Kidney (tissue), 14 donors: ENCODE measurements around the gene ADAMTS17. TPM values are rescaled to one million over a fixed set of nuclear protein-coding genes. Genes with fewer than 3 reads are reported as not detected.

Experiments used
- DNase-seq, 5 donors: peaks; one replicate each; pipeline ENCODE4 v3.0.0-alpha.2; 2013 to 2020
- FAIRE-seq: peaks from 2 replicates; lab custom pipeline; 2012; peaks lifted over from hg19 to GRCh38; lab: Jason Lieb, UNC
- H3K27ac ChIP-seq, 2 donors: one replicate each; pipeline ENCODE4 v1.7.0; 2013; ENCODE audit warnings: low read depth in 2 of 2, low read length in 2 of 2, inconsistent platforms in 1 of 2
- H3K27me3 ChIP-seq: one replicate; pipeline ENCODE4 v1.7.1; 2013; ENCODE audit warnings: low read length, inconsistent platforms; ENCODE audit not compliant: control insufficient read depth, insufficient read depth
- H3K36me3 ChIP-seq, 3 donors: one replicate each; pipeline versions ENCODE4 v1.7.0 to v1.7.1; 2013; ENCODE audit warnings: low read length in 3 of 3, control low read depth in 1 of 3, inconsistent platforms in 1 of 3; ENCODE audit not compliant: insufficient read depth in 3 of 3, control insufficient read depth in 2 of 3
- H3K4me1 ChIP-seq, 3 donors: one replicate each; pipeline versions ENCODE4 v1.7.0 to v1.7.1; 2013; ENCODE audit warnings: low read length in 3 of 3, inconsistent platforms in 1 of 3, low read depth in 1 of 3; ENCODE audit not compliant: control insufficient read depth in 2 of 3, insufficient read depth in 2 of 3
- H3K4me3 ChIP-seq, 3 donors: one replicate each; pipeline versions ENCODE4 v1.7.0 to v1.8.1; 2013; ENCODE audit warnings: low read length in 3 of 3, control low read depth in 1 of 3, inconsistent platforms in 1 of 3
- H3K9ac ChIP-seq, 3 donors: one replicate each; pipeline versions ENCODE4 v1.7.0 to v1.7.1; 2013; ENCODE audit warnings: low read length in 3 of 3, control low read depth in 1 of 3, inconsistent platforms in 1 of 3
- H3K9me3 ChIP-seq, 3 donors: one replicate each; pipeline versions ENCODE4 v1.7.0 to v1.7.1; 2013; ENCODE audit warnings: low read length in 3 of 3, control low read depth in 1 of 3, inconsistent platforms in 1 of 3; ENCODE audit not compliant: control insufficient read depth in 2 of 3, insufficient read depth in 1 of 3
- CTCF ChIP-seq: IDR thresholded peaks from 3 replicates; pipeline ENCODE4 v1.5.1; 2012; ENCODE audit warnings: mild to moderate bottlenecking, moderate library complexity, borderline replicate concordance; ENCODE audit not compliant: insufficient read depth; ENCODE audit errors: extremely low read depth
- intact Hi-C: fragments of 100-400 bp; cut with DNase I; formaldehyde crosslinking; loops from one replicate; pipeline ENCODE4 v1.11.1; 2022
- polyA plus RNA-seq: library from polyadenylated mRNA; stranded (reverse); fragments of 350-450 nt; fragmentation: Illumina TruSeq; extraction: RNeasy Lipid Tissue Mini Kit (QIAGEN cat#74804); gene quantifications from one replicate; pipeline ENCODE4 v1.2.3, GENCODE V29; 2014; ENCODE audit warnings: low read depth, low replicate concordance; ENCODE audit not compliant: insufficient read depth
- total RNA-seq: library from RNA; stranded (reverse); fragmentation: NEBNext Ultra II Directional; extraction: Animal tissue kit (Norgen Biotek cat#: 25700); gene quantifications from one replicate; pipeline ENCODE4 v1.2.1, GENCODE V29; 2021
- donor health status: control.
- donor health status: control.
- donor health status: control.
- donor health status: control.
- donor health status: control.
- donor health status: DM: yes; HTN: yes; CAD: no.
- donor health status: Normal renal cell carcinoma (clear cell type).

Gene ADAMTS17
- total and polyA plus RNA-seq, 2 donors from 2014 or later, result 1.7 to 2.2 TPM

GRCh38 chr15:100215031-100215842, 126.5 kb downstream of the ADAMTS17 start:
- Histone ChIP-seq H3K9ac (no peak overlapping the region), H3K27ac (peak overlapping the region; percentile 23 to 59), H3K9me3 (no peaks in the 10 kb centered on the region), H3K4me1 (peaks cover 0 to 26% (median 20%) of the 10 kb centered on the region in 3 donors), H3K36me3 (no peaks in the 10 kb centered on the region), H3K27me3 (no peaks in the 10 kb centered on the region), H3K4me3 (no peak overlapping the region)
- no peak for FAIRE-seq
- intact Hi-C loops, result no loop called here
- peak in 1 of 5 donors; percentile 19 for DNase-seq
- no peak for TF ChIP-seq CTCF

- H3K27ac ChIP-seq, result no peak overlapping the region
- H3K4me1 ChIP-seq, result peaks cover 0 to 26% (median 25%) of the 10 kb centered on the region in 3 donors
- intact Hi-C loops, result no loop called here
- DNase-seq (peak in 4 of 5 donors; percentile 12 to 77 (median 50)), FAIRE-seq (no peak)
- no peak overlapping the region for H3K9ac ChIP-seq
- no peaks in the 10 kb centered on the region for H3K36me3 ChIP-seq
- H3K9me3 ChIP-seq, result no peaks in the 10 kb centered on the region
- no peak for TF ChIP-seq CTCF
- H3K4me3 ChIP-seq, result peak overlapping the region in 1 of 3 donors; percentile 20
- H3K27me3 ChIP-seq, result no peaks in the 10 kb centered on the region
Measured at GRCh38 chr15:100211855-100212850, 129.6 kb downstream of the ADAMTS17 start.

- intact Hi-C loops, result no loop called here
- FAIRE-seq (no peak), DNase-seq (peak in 1 of 5 donors; percentile 29)
- Histone ChIP-seq H3K4me1 (peaks cover 0 to 31% (median 19%) of the 10 kb centered on the region in 3 donors), H3K27me3 (no peaks in the 10 kb centered on the region), H3K4me3 (no peak overlapping the region), H3K9me3 (no peaks in the 10 kb centered on the region), H3K27ac (no peak overlapping the region), H3K36me3 (no peaks in the 10 kb centered on the region), H3K9ac (no peak overlapping the region)
- TF ChIP-seq CTCF, result no peak
Measured at GRCh38 chr15:100210338-100210737, 131.4 kb downstream of the ADAMTS17 start.
